HCT116 (cell line): Measurements from ENCODE around the gene MBD3L5.

ENCODE experiments used
- ATF3 ChIP-seq: IDR thresholded peaks from 2 replicates; pipeline ENCODE4 v1.6.1; 2012
- CEBPB ChIP-seq: IDR thresholded peaks from 2 replicates; pipeline ENCODE4 v1.6.1; 2012; ENCODE audit warnings: low read depth
- CTCF ChIP-seq, 3 experiments: fragments of 200-600 bp in 1 of 3; sonication (generic) in 1 of 3; IDR thresholded peaks in 2 of 3; conservative IDR thresholded peaks in 1 of 3; 2 replicates each; pipeline ENCODE4 v1.5.1; 2012 to 2017; ENCODE audit warnings: low read depth in 2 of 3, low read length in 2 of 3, antibody characterized with exemption in 1 of 3, borderline replicate concordance in 1 of 3, control low read depth in 1 of 3, mild to moderate bottlenecking in 1 of 3, mixed read lengths in 1 of 3, mixed run types in 1 of 3, moderate library complexity in 1 of 3; ENCODE audit not compliant: insufficient read depth in 1 of 3
- EZH2 ChIP-seq: fragments of 200-600 bp; sonication (generic); IDR thresholded peaks from 2 replicates; pipeline ENCODE4 v1.6.1; 2017; ENCODE audit warnings: antibody characterized with exemption, mixed run types
- EZH2phosphoT487 ChIP-seq: fragments of 200-600 bp; IDR thresholded peaks from 2 replicates; pipeline ENCODE4 v1.6.1; 2018; ENCODE audit warnings: antibody characterized with exemption, borderline replicate concordance
- JUND ChIP-seq: IDR thresholded peaks from 2 replicates; pipeline ENCODE4 v1.6.1; 2012
- MAX ChIP-seq: IDR thresholded peaks from 2 replicates; pipeline ENCODE4 v1.6.1; 2012
- POLR2A ChIP-seq: IDR thresholded peaks from 2 replicates; pipeline ENCODE4 v1.7.0; 2011; ENCODE audit warnings: borderline replicate concordance; ENCODE audit not compliant: insufficient read depth, insufficient read length; ENCODE audit errors: extremely low read depth
- POLR2AphosphoS5 ChIP-seq: IDR thresholded peaks from 2 replicates; pipeline ENCODE4 v1.6.1; 2011; ENCODE audit warnings: mild to moderate bottlenecking, low read depth, low read length, moderate library complexity
- SIN3A ChIP-seq: IDR thresholded peaks from 2 replicates; pipeline ENCODE4 v1.6.1; 2012; ENCODE audit warnings: low read depth
- TCF7L2 ChIP-seq: IDR thresholded peaks from 2 replicates; pipeline ENCODE4 v1.7.0; 2011; ENCODE audit warnings: borderline replicate concordance, inconsistent platforms; ENCODE audit not compliant: insufficient read depth, insufficient read length; ENCODE audit errors: extremely low read depth
- ZFX ChIP-seq: fragments of 450-650 bp; IDR thresholded peaks from 2 replicates; pipeline ENCODE4 v1.6.1; 2017

GRCh38 chr19:7004313-7004931, 26.0 kb upstream of the MBD3L5 start:
- TF ChIP-seq JUND (no peak), CTCF (IDR thresholded peaks at IDR 0.05 in 2 of 3, conservative IDR thresholded peaks at IDR 0.05 in 1 of 3; ENCODE audit: borderline replicate concordance in 1 of 3, insufficient read depth in 1 of 3, low read depth in 2 of 3, low read length in 2 of 3) (peak; percentile 45 to 64 (median 61); a peak in 5 of 6 replicates), POLR2AphosphoS5 (no peak), POLR2A (no peak), CEBPB (no peak), TCF7L2 (no peak), SIN3A (no peak), EZH2phosphoT487 (no peak), ZFX (no peak), MAX (no peak), ATF3 (no peak), EZH2 (no peak)
